ENCODE results near the gene ROS1. TPM values are rescaled to one million over a fixed set of nuclear protein-coding genes. Genes with fewer than 3 reads are reported as not detected.
"Not testable (repeated sequence)": the region's sequence is repeated elsewhere in the genome, so short reads cannot be mapped to it uniquely, and the experiment has no call there.

The ROS1 gene
- total RNA-seq, 2 experiments from 2014 or later = not detected

- TF ChIP-seq CTCF (IDR thresholded peaks at IDR 0.05) = no peak
- Mint-ChIP-seq H3K36me3 (ENCODE audit: low read depth) (no peaks in the 10 kb centered on the region), H3K4me3 (no peak overlapping the region), H3K4me1 (ENCODE audit: low read depth) (no peaks in the 10 kb centered on the region), H3K27me3 (peaks cover 52% of the 10 kb centered on the region), H3K27ac (no peak overlapping the region), H3K9me3 (no peaks in the 10 kb centered on the region)
- ATAC-seq (ENCODE audit: poor library complexity) (no peak), DNase-seq (no peak)
- CTCF ChIA-PET = no interaction called here
- Histone ChIP-seq H3K4me3 (ENCODE audit: low read length) (no peak overlapping the region), H3K27me3 (ENCODE audit: control insufficient read depth in 1 of 2, insufficient read depth in 2 of 2, low read length in 2 of 2) (peaks cover 5 to 21% of the 10 kb centered on the region in 2 experiments), H3K36me3 (ENCODE audit: insufficient read depth, low read length) (no peaks in the 10 kb centered on the region), H3K4me1 (ENCODE audit: insufficient read depth, low read length) (no peaks in the 10 kb centered on the region), H3K9me3 (ENCODE audit: control insufficient read depth in 1 of 2, insufficient read depth in 1 of 2, low read length in 2 of 2) (no peaks in the 10 kb centered on the region), H3K27ac (ENCODE audit: low read depth in 1 of 2, low read length in 2 of 2) (no peak overlapping the region)
- intact Hi-C loops (cut with DNase I, micrococcal nuclease) = no loop called here
- POLR2A ChIA-PET = no interaction called here
Observed at GRCh38 chr6:117469791-117470190, 44.0 kb upstream of the ROS1 start.

DNA sequence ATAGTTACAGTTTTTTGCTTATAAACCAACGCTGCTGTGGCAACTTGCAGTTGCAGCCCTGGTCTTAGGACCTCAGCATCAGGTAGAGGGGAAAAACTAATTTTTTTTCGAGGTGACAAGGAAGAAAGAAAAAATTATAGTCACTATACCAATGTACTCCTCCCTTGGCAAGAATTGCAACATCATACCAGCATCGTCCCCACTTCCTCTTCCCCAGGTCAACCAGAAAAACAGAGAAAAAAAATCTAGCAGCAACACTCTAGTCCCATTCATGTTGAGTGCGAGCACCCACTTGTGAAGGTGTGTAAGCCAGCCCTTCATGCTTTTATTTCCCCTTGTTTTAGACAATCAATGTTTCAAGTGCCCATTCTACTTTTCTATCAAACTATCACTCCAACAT lies 43.6 kb upstream of the ROS1 start:
- no peak overlapping the region for H3K4me3 Mint-ChIP-seq
- POLR2A ChIA-PET = no interaction called here
- Histone ChIP-seq H3K27me3 (ENCODE audit: control insufficient read depth in 1 of 2, insufficient read depth in 2 of 2, low read length in 2 of 2) (peaks cover 5 to 21% of the 10 kb centered on the region in 2 experiments), H3K36me3 (ENCODE audit: insufficient read depth, low read length) (no peaks in the 10 kb centered on the region), H3K9me3 (ENCODE audit: control insufficient read depth in 1 of 2, insufficient read depth in 1 of 2, low read length in 2 of 2) (no peaks in the 10 kb centered on the region), H3K4me1 (ENCODE audit: insufficient read depth, low read length) (no peaks in the 10 kb centered on the region), H3K27ac (ENCODE audit: low read depth in 1 of 2, low read length in 2 of 2) (no peak overlapping the region), H3K4me3 (ENCODE audit: low read length) (no peak overlapping the region)
- ATAC-seq (ENCODE audit: poor library complexity) (no peak), DNase-seq (peak in 1 of 14 experiments; percentile 30)
- H3K36me3 Mint-ChIP-seq (ENCODE audit: low read depth) = no peaks in the 10 kb centered on the region
- H3K27me3 Mint-ChIP-seq = peaks cover 52% of the 10 kb centered on the region
- CTCF ChIA-PET = interaction anchor here (0.9 kb wide), 1 partner anchor 22 kb away, joined by 3 read pairs; no protein-coding TSS in a partner anchor
- H3K4me1 Mint-ChIP-seq (ENCODE audit: low read depth) = no peaks in the 10 kb centered on the region
- no peak overlapping the region for H3K27ac Mint-ChIP-seq
- no peak for TF ChIP-seq CTCF (IDR thresholded peaks at IDR 0.05)
- intact Hi-C loops (cut with DNase I, micrococcal nuclease) = no loop called here
- no peaks in the 10 kb centered on the region for H3K9me3 Mint-ChIP-seq

DNA sequence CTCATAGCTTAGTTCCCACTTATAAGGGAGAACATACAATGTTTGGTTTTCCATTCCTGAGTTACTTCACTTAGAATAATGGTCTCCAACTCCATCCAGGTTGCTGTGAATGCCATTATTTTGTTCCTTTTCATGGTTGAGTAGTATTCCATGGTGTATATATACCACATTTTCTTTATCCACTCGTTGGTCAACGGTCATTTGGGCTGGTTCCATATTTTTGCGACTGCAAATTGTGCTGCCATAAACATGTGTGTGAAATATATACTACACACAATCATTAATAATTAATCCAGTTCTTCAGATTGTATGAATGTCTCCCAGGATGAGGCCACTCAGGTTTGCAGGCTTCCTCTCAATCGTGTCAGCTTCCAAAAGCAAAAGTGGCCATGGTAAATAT lies 42.8 kb upstream of the ROS1 start:
- H3K4me1 ChIP-seq (ENCODE audit: insufficient read depth, low read length); H3K9me3 Mint-ChIP-seq; ATAC-seq (ENCODE audit: poor library complexity); H3K27ac ChIP-seq (ENCODE audit: low read depth in 1 of 2, low read length in 2 of 2); H3K4me3 Mint-ChIP-seq; H3K9me3 ChIP-seq (ENCODE audit: control insufficient read depth in 1 of 2, insufficient read depth in 1 of 2, low read length in 2 of 2); H3K36me3 ChIP-seq (ENCODE audit: insufficient read depth, low read length); DNase-seq; H3K4me3 ChIP-seq (ENCODE audit: low read length); H3K27ac Mint-ChIP-seq; POLR2A ChIA-PET; intact Hi-C loops (cut with DNase I, micrococcal nuclease); H3K36me3 Mint-ChIP-seq (ENCODE audit: low read depth); H3K4me1 Mint-ChIP-seq (ENCODE audit: low read depth): not testable (repeated sequence)
- peaks cover 5 to 19% of the 10 kb centered on the region in 2 experiments for H3K27me3 ChIP-seq (ENCODE audit: control insufficient read depth in 1 of 2, insufficient read depth in 2 of 2, low read length in 2 of 2)
- peaks cover 44% of the 10 kb centered on the region for H3K27me3 Mint-ChIP-seq
- CTCF ChIA-PET = interaction anchor here (0.9 kb wide), 1 partner anchor 23 kb away, joined by 3 read pairs; no protein-coding TSS in a partner anchor

- no peaks in the 10 kb centered on the region for H3K4me1 Mint-ChIP-seq (ENCODE audit: low read depth)
- DNase-seq (no peak), ATAC-seq (ENCODE audit: poor library complexity) (no peak)
- H3K4me3 Mint-ChIP-seq = no peak overlapping the region
- peaks cover 37% of the 10 kb centered on the region for H3K27me3 Mint-ChIP-seq
- Histone ChIP-seq H3K9me3 (ENCODE audit: control insufficient read depth in 1 of 2, insufficient read depth in 1 of 2, low read length in 2 of 2) (no peaks in the 10 kb centered on the region), H3K36me3 (ENCODE audit: insufficient read depth, low read length) (no peaks in the 10 kb centered on the region), H3K27ac (ENCODE audit: low read depth in 1 of 2, low read length in 2 of 2) (no peak overlapping the region), H3K4me1 (ENCODE audit: insufficient read depth, low read length) (peaks cover 2% of the 10 kb centered on the region), H3K27me3 (ENCODE audit: control insufficient read depth in 1 of 2, insufficient read depth in 2 of 2, low read length in 2 of 2) (peaks cover 5 to 13% of the 10 kb centered on the region in 2 experiments), H3K4me3 (ENCODE audit: low read length) (no peak overlapping the region)
- CTCF ChIA-PET = no interaction called here
- POLR2A ChIA-PET = no interaction called here
- H3K27ac Mint-ChIP-seq = no peak overlapping the region
- no peaks in the 10 kb centered on the region for H3K9me3 Mint-ChIP-seq
- intact Hi-C loops (cut with DNase I, micrococcal nuclease) = no loop called here
- no peak for TF ChIP-seq CTCF (IDR thresholded peaks at IDR 0.05)
- H3K36me3 Mint-ChIP-seq (ENCODE audit: low read depth) = no peaks in the 10 kb centered on the region
Observed at GRCh38 chr6:117467876-117468275, 42.1 kb upstream of the ROS1 start.
